ENCODE data around the gene CUTA.
"Not testable (repeated sequence)": the region's sequence is repeated elsewhere in the genome, so short reads cannot be mapped to it uniquely, and the experiment has no call there.

CUTA gene

DNA sequence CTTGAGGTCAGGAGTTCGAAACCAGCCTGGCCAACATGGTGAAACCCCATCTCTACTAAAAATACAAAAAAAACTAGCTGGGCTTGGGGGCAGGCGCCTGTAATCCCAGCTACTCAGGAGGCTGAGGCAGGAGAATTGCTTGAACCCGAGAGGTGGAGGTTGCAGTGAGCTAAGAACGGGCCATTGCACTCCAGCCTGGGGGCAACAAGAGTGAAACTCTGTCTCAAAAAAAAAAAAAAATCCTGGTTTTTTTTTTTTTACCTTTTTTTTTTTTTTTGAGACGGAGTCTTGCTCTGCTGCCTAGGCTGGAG is 50.2 kb downstream of the CUTA start:
- DNase-seq (ENCODE audit: low read depth in 2 of 2) = not testable (repeated sequence)

DNA sequence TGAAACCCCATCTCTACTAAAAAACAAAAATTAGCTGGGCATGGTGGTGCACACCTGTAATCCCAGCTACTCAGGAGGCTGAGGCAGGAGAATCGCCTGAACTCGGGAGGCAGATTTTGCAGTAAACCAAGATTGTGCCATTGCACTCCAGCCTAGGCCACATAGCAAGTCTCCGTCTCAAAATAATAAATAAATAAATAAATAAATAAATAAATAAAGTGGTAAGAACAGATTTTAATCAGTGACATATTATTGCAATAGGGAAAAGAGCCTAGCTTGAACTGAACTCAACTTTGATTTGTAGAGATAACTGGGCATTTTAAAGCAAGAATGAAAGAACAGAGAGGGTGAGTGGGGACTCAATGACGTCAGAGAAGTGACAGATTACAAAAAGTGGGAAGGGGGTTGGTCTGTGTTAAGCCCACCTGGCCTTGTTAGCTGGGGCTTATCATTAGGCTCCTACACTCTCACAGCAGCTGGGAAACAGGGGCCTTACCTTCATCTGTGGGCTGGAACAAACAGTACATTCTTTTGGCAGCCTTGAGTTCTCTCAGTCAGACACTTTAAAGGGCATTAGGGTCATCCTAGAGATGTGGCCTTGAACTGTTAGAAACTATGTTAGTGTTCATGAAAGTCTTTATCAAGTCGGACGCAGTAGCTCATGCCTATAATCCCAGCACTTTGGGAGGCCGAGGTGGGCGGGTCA is 50.7 kb downstream of the CUTA start:
- no peak for DNase-seq (ENCODE audit: low read depth in 2 of 2)

Measured in stimulated activated CD4-positive, alpha-beta T cell treated with anti-CD3 and anti-CD28 coated beads, Interleukin-1b, Interleukin-23, amount 100 ng/mL, for 4 hours (primary cell).